Upper lobe of left lung (tissue), 6 donors: Measurements from ENCODE around the gene RYK. TPM values are rescaled to one million over a fixed set of nuclear protein-coding genes. Genes with fewer than 3 reads are reported as not detected.

Experiments
- ATAC-seq, 2 donors: fragments of 200-7000 bp; cut with Tn5 transposase; one replicate each; pipeline ENCODE4 v1.9.1; 2022; ENCODE audit warnings: mild to moderate bottlenecking in 2 of 2, moderate library complexity in 2 of 2; ENCODE audit not compliant: low FRiP score in 2 of 2
- DNase-seq, 2 donors: peaks; one replicate each; pipeline ENCODE4 v3.0.0-alpha.2; 2019 to 2020
- H3K27ac ChIP-seq, 4 donors: fragments of 200-600 bp; sonication (generic); one replicate each; pipeline ENCODE4 v1.5.1; 2016 to 2019
- H3K27me3 ChIP-seq, 4 donors: fragments of 200-600 bp; sonication (generic); one replicate each; pipeline ENCODE4 v1.5.1; 2017 to 2019
- H3K36me3 ChIP-seq, 4 donors: fragments of 200-600 bp; sonication (generic); one replicate each; pipeline ENCODE4 v1.5.1; 2016 to 2019
- H3K4me1 ChIP-seq, 4 donors: fragments of 200-600 bp; sonication (generic); one replicate each; pipeline ENCODE4 v1.5.1; 2018 to 2019
- H3K4me3 ChIP-seq, 4 donors: fragments of 200-600 bp; sonication (generic); one replicate each; pipeline ENCODE4 v1.5.1; 2017 to 2019; ENCODE audit warnings: mild to moderate bottlenecking in 2 of 4, moderate library complexity in 1 of 4
- H3K9me3 ChIP-seq, 4 donors: fragments of 200-600 bp; sonication (generic); one replicate each; pipeline ENCODE4 v1.5.1; 2018 to 2019
- EP300 ChIP-seq, 4 donors: sonication (generic); formaldehyde crosslinking; IDR thresholded peaks; one replicate each; pipeline ENCODE4 v1.5.1; 2017; ENCODE audit warnings: antibody characterized with exemption in 4 of 4, control low read depth in 2 of 4
- POLR2A ChIP-seq, 4 donors: fragments of 450-650 bp; IDR thresholded peaks; one replicate each; pipeline ENCODE4 v1.5.1; 2016 to 2017; ENCODE audit warnings: antibody characterized with exemption in 4 of 4, mild to moderate bottlenecking in 2 of 4
- POLR2AphosphoS5 ChIP-seq, 2 donors: sonication (generic); formaldehyde crosslinking; IDR thresholded peaks; one replicate each; pipeline ENCODE4 v1.5.1; 2017; ENCODE audit warnings: antibody characterized with exemption in 2 of 2
- WGBS, 2 donors: methylation state at CpG; one replicate each; pipeline ENCODE4 v1.1.5; 2017 to 2018; 5-methylcytosine and 5-hydroxymethylcytosine counted together
- total RNA-seq, 6 donors: library from RNA; depleted of rRNA in 4 of 6; stranded (reverse); fragments of >200 nt in 4 of 6; gene quantifications; one replicate each; pipeline versions ENCODE4 v1.1.0 to v1.2.1, GENCODE V29; 2016 to 2021
- TF ChIP-seq, protein P1 (sequence below), 6 experiments: fragments of 450-650 bp in 4 of 6; fragments of 200-600 bp in 2 of 6; sonication (generic) in 2 of 6; IDR thresholded peaks; one replicate each; pipeline ENCODE4 v1.5.1; 2016 to 2019; ENCODE audit warnings: antibody characterized with exemption in 6 of 6
- donor health status: DM: no; HTN: no; CAD: no; lungs with moderate emphysema.
- donor health status: DM: no; HTN: yes; CAD: no; lungs with severe emphysema.

The RYK gene
- total RNA-seq, 6 donors from 2014 or later = 14.9 to 105 (median 52.4) TPM

DNA sequence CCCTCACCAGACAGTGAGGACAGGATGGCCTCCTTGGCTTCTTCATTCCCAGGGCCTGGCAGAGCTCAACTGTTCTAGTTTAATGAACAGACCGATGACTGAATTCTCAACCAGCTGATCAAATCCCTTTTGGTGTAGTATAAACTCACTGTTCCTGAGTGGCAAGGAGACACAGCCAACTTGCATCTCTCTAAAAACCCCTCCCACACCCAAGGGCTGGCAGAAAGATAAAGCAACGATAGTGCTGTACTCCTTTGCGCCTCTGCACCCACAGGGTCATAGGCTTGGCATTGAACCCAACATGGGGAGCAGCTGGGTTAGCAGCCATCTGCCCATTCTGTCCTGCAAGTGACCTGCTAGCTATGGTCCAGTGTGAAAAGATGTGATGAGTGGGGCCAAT lies 103.2 kb downstream of the RYK start:
- peaks cover 8 to 28% (median 18%) of the 10 kb centered on the region in 4 donors for H3K4me1 ChIP-seq
- no peaks in the 10 kb centered on the region for H3K27me3 ChIP-seq
- TF ChIP-seq POLR2AphosphoS5 (IDR thresholded peaks at IDR 0.05) = no peak
- TF ChIP-seq, protein P1, sequence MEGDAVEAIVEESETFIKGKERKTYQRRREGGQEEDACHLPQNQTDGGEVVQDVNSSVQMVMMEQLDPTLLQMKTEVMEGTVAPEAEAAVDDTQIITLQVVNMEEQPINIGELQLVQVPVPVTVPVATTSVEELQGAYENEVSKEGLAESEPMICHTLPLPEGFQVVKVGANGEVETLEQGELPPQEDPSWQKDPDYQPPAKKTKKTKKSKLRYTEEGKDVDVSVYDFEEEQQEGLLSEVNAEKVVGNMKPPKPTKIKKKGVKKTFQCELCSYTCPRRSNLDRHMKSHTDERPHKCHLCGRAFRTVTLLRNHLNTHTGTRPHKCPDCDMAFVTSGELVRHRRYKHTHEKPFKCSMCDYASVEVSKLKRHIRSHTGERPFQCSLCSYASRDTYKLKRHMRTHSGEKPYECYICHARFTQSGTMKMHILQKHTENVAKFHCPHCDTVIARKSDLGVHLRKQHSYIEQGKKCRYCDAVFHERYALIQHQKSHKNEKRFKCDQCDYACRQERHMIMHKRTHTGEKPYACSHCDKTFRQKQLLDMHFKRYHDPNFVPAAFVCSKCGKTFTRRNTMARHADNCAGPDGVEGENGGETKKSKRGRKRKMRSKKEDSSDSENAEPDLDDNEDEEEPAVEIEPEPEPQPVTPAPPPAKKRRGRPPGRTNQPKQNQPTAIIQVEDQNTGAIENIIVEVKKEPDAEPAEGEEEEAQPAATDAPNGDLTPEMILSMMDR (IDR thresholded peaks at IDR 0.05) = no peak
- TF ChIP-seq POLR2A (IDR thresholded peaks at IDR 0.05) = no peak
- TF ChIP-seq EP300 (IDR thresholded peaks at IDR 0.05) = no peak
- DNase-seq (no peak), ATAC-seq (no peak)
- WGBS, 2 donors = 68 to 85% methylated on average over 2 to 3 of the region's 3 CpGs
- H3K4me3 ChIP-seq = no peak overlapping the region
- no peak overlapping the region for H3K27ac ChIP-seq
- no peaks in the 10 kb centered on the region for H3K9me3 ChIP-seq
- H3K36me3 ChIP-seq = peaks cover 0 to 4% (median 0%) of the 10 kb centered on the region in 4 donors

DNA sequence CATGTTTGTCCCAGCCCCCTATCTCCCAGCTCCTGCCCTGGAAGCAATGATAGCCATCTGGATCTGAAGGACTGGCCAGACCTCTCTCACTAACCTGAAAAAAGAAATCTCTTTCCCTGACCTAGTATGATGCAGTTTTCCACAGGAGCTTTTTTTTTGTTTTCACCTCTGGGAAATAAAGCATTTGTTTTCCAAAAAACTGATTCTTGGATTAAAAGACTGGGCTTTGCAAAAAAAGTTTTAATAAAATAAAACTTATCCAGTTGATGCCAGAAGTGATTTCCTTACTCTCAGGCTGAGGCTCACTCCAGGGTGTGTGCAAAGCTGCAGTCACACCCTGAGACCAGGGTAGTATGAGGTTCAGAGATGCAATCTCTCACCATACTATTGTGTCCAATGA lies 104.0 kb downstream of the RYK start:
- TF ChIP-seq POLR2AphosphoS5 (IDR thresholded peaks at IDR 0.05) (no peak), EP300 (IDR thresholded peaks at IDR 0.05) (no peak)
- TF ChIP-seq, protein P1 (IDR thresholded peaks at IDR 0.05) = no peak
- H3K4me1 ChIP-seq = peaks cover 8 to 28% (median 18%) of the 10 kb centered on the region in 4 donors
- ATAC-seq (no peak), DNase-seq (no peak)
- no peak overlapping the region for H3K4me3 ChIP-seq
- H3K27ac ChIP-seq = no peak overlapping the region
- H3K9me3 ChIP-seq = no peaks in the 10 kb centered on the region
- no peaks in the 10 kb centered on the region for H3K27me3 ChIP-seq
- H3K36me3 ChIP-seq = peaks cover 0 to 4% (median 0%) of the 10 kb centered on the region in 4 donors

DNA sequence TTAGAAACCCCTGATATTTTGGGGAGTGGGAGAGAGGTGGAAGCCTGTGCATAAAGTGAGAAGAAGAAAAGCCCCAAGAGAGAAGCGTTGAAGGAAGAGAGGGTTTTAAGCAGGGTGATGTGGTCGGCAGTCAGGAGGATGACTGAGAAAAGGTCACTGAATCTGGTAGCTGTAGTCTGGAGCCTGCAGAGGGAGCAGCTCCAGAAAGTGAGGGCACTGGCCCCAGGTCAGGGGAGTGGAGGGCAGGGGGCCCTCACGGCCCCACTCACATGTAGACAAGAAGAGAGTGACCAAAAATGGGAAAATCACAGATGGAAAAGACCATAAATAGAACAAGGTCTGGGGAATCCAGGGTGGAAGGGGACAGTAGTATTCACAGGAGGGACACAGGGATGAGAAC lies 105.5 kb downstream of the RYK start:
- Histone ChIP-seq H3K9me3 (no peaks in the 10 kb centered on the region), H3K4me3 (no peak overlapping the region), H3K36me3 (peaks cover 0 to 4% (median 0%) of the 10 kb centered on the region in 4 donors), H3K4me1 (peaks cover 8 to 20% (median 11%) of the 10 kb centered on the region in 4 donors), H3K27ac (peak overlapping the region in 3 of 4 donors; percentile 10 to 57 (median 20)), H3K27me3 (no peaks in the 10 kb centered on the region)
- DNase-seq = no peak
- WGBS, 2 donors = 77 to 82% methylated on average over 3 of the region's 3 CpGs
- no peak for ATAC-seq
- no peak for TF ChIP-seq POLR2A (IDR thresholded peaks at IDR 0.05)
- TF ChIP-seq EP300 (IDR thresholded peaks at IDR 0.05) = no peak
- TF ChIP-seq, protein P1 (IDR thresholded peaks at IDR 0.05) = no peak
- TF ChIP-seq POLR2AphosphoS5 (IDR thresholded peaks at IDR 0.05) = no peak

DNA sequence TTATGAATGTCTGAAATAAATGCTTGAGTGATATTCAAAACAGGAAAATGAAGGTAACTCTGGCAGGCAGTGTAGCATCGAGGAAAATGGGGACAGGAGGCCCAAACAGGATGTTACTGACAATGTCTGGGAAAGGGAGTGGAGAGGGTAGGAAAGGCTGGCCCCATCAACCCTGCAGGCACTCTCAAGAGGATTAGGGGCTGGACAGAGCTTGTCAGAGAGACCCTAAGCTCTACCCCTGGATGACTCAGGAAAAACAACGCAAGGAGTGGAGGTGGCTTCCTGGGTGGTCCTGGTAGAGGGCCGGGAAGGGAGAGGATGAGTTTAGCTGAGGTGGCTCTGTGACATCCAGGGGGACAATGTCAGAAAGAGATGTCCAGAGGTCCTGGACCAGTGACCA lies 106.0 kb downstream of the RYK start:
- 63 to 67% methylated on average over 3 of the region's 3 CpGs for WGBS, 2 donors
- Histone ChIP-seq H3K27ac (peak overlapping the region in 3 of 4 donors; percentile 10 to 57 (median 20)), H3K27me3 (no peaks in the 10 kb centered on the region), H3K4me3 (no peak overlapping the region), H3K4me1 (peaks cover 8 to 20% (median 11%) of the 10 kb centered on the region in 4 donors), H3K9me3 (no peaks in the 10 kb centered on the region), H3K36me3 (peaks cover 0 to 4% (median 0%) of the 10 kb centered on the region in 4 donors)
- no peak for ATAC-seq
- no peak for DNase-seq
- TF ChIP-seq, protein P1 (IDR thresholded peaks at IDR 0.05) = no peak
- TF ChIP-seq POLR2AphosphoS5 (IDR thresholded peaks at IDR 0.05) = no peak
- TF ChIP-seq EP300 (IDR thresholded peaks at IDR 0.05) = no peak
- TF ChIP-seq POLR2A (IDR thresholded peaks at IDR 0.05) = no peak

DNA sequence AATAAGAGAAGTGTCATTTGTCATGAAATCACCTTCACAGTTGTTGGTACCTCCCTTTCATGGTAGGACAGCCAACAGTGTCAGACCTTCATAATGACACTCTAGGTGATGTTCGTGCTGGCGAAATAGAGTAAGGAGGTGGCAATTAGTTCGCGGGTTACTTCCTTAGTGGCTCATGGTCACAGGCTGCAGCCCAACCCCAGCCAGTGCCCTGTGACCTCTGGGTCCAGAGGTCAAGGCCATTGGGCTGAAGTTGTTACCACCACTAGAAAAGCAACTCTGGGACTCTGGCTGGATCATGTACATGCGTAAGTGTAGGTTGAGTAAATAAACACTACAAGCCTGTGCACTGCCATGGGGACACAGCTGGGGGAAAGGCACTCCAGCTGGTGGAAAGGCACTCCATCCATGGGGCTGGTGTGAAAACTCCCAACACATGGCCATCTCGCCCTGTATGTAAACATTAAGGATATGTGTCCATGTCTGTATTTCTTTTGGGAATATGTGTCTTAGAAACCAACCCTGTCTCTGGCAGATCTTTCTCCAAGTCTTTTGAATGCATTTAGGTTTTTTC lies 106.7 kb downstream of the RYK start:
- Histone ChIP-seq H3K27me3 (no peaks in the 10 kb centered on the region), H3K36me3 (peaks cover 0 to 4% (median 0%) of the 10 kb centered on the region in 4 donors), H3K4me1 (peaks cover 8 to 20% (median 11%) of the 10 kb centered on the region in 4 donors), H3K9me3 (no peaks in the 10 kb centered on the region), H3K4me3 (no peak overlapping the region), H3K27ac (peak overlapping the region in 3 of 4 donors; percentile 19 to 57 (median 20))
- TF ChIP-seq POLR2AphosphoS5 (IDR thresholded peaks at IDR 0.05) (no peak), POLR2A (IDR thresholded peaks at IDR 0.05) (no peak), EP300 (IDR thresholded peaks at IDR 0.05) (no peak)
- TF ChIP-seq, protein P1 (IDR thresholded peaks at IDR 0.05) = no peak
- DNase-seq (no peak), ATAC-seq (no peak)
- 83 to 89% methylated on average over 6 of the region's 6 CpGs for WGBS, 2 donors
